ENCODE results near the gene S100A11.
A peak's percentile ranks its signal among the peaks of the same experiment; 100 is the strongest.

The S100A11 gene

DNA sequence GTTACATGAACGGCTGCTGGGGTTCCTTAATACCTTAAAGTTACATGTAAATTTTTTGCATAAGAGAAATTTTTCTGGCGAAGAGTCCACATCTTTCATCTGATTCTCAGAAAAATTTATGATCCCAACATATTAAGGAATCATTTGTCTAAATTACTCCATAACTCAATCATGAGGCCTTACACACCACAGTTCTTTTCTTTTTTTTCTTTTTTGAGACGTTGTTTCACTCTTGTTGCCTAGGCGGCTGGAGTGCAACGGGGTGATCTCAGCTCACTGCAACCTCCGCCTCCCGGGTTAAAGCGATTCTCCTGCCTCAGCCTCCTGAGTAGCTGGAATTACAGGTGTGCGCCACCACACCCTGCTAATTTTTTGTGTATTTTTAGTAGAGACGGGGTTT lies 2.1 kb upstream of the S100A11 start:
- DNase-seq = no peak

DNA sequence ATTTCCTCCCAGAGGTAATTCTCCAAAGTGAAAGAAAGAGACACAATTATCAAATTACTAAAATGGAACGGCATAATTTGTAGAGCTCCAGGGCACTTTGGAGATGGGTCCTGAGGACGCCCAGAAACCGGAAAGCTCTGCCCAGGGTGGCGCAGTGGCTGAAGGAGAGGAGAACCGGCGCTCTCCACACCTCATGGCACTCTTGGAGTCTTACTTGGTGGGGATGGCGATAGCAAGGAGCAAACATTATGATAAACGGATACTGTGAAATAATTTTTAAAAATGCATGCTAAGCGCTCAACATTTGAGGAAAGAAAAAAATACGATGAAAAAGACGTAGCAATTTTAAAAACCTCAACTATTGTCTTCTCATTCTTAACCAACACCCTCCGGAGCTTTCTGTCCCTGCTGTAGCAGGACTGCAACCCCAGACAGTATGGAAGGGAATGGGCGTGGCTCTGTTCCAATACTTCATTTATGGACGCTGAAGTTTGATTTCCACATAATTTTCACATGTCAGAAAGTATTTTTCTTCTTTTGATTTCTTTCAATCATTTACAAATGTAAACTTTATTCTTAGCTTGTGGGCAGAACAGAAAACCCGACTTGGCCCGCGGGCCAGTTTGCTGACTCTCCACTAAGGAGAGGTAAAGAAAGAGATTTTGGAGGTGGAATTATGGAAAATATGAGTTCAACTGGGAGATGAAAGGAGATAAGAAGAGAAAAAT lies 1.1 kb downstream of the S100A11 start:
- DNase-seq = no peak

DNA sequence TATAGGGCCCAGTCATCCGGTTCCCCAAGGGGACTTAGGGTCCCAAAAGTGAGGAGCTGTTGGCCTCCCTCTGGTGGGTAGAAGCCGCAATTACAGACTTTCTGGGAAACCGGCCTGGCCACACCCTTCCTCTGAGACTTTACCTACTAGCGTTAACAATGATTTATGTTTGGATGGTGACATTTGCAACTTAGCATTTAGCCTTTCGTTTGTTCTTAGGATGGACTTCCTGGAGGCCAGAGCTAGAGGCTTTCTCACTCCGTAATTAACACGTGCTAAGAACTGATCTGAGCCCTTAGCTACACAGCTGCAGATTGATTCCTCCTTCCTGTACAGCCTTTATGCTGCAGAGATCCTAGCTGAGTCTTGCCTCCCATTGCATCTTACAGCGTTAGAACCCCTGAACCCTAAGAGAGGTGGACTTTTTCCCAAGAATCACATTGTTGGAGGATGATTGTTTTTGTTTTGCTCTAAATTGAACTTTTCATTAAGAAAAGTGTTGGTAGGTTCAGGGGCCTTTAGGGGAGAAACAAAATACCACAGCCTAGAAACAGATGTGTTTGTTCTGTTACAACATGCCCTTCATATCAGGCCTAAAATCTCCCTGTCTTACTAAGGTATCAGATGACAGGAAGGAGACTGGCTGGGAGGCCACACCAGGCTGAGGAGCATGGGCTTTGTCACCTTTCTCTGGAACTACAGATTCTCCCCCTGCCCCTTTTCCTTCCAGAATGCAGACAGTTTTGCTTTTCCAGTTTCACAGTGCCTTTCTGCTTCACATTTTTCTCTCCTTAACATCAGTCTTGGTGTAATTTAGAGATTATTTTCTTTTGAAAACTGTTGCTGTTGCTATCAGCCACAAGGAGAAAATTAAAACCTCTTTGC lies 1.9 kb downstream of the S100A11 start:
- DNase-seq = peak; percentile 61

DNA sequence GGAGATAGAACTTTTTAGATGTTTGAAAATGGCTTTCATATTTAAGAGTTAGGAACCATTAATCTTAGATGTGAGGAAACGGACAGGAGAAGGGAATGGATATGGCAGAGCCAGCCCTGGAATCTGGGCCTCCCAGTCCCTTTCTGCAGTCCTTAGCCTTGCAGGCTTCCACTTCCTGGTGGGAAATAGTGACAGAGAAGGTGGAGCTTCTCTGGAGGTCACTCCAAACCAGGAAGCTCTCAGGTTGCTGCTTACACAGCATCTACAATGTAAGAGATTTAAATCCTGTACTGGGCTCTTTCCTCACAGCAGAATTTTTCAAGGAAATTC lies 2.5 kb downstream of the S100A11 start:
- no peak for DNase-seq

DNA sequence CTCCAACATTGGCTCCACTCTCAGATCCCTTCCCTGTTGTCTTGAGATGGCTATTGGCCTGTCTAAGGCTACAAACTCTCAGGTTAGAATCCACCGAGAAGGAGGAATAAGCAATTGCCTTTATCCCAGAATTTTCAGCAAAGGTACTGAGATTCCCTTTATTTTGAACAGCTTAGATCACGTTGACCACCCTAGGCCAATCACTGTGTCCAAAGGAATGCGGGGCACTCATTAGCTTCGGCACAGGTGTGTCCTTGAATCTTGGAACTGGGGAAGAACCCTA lies 6.9 kb downstream of the S100A11 start:
- DNase-seq = no peak

DNA sequence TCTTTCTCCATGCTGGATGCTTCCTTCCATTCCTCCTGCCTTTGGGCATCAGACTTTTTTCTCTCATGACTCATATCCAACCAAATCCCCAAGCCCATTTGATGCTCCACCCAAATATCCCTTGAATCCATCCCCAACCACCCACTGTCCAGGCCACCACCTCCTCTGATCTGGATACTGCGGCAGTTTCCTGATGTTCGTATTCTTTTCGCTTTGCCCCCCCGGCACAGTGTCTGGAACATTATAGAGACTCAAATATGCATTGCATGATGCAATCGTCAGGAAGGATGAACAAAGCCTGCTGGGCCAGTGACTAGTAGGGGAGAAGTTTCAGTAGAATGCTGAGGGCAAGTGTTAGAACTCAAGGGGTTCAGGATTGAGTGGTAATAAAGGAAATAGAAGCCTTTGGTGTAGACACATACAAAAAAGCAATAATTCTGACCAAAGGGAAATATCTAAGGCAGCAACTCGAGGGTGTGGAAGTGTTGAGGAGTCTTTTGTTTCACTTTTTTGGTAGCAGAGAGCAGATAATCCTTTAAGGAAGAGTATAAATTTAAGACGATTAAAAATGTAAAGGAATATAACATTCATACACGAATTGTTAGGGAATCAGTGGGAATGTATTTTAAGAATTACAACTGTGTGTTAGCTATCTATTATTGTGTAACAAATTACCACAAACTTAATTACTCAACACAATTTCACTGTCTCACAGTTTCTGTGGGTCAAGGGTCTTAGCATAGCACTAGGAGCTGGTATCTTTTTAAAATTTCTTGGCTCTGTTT lies 7.5 kb downstream of the S100A11 start:
- DNase-seq = no peak

DNA sequence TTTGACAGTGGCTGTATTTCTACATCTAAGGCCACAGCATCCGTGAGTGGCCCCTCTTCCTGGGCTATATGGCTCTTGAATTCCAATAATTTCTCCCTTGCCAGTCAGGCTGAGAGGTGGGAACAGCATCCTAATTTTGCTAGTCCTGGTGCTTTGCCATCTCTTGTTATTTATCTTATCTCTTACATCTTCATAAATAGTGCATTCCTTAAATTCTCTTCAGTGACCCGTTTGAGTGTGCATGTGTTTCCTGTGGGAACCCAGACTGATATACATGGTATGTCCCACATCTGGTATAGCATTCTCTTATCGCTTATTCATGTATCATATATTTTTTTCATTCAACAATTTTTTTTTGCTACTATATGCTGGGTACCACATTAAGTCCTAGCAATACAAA lies 9.9 kb downstream of the S100A11 start:
- no peak for DNase-seq

DNA sequence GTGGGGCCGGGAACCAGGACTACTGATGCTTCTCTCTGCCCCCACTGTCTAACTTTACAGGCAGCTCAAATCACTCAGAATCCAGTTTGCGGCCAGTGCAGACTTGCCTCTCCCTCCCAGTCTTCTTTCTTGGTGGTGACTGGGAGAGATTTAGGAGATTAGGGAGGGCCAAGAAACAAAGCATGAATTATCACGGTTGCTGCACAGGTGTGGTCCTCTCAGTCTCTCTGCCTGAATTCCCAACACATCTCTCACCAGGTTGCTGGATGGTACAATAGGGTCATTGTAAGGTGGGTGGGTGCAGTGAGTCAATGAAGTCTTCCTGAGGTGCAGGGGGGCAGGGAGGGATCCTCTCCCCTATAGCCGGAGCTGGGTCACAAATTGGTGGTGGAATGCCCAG lies 12.6 kb downstream of the S100A11 start:
- no peak for DNase-seq

DNA sequence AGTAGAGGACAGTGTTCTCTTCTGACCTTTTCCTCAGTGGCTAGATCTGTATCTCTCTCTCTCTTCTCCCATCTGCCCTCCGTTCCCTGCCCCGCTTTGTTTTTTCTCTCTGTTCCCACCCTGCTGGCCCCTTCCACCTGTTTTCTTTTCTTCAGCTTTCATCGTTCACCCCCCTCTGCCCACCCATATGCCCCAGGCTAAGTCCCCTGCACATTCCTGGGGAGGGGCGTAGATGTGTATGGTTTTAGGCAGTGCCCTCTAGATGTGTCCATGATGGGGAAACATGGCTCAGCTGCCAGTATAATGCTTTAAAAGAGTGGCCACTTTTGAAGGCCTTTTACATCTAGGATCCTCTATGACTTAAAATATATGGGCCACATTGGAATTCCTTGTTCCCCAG lies 13.6 kb downstream of the S100A11 start:
- no peak for DNase-seq

DNA sequence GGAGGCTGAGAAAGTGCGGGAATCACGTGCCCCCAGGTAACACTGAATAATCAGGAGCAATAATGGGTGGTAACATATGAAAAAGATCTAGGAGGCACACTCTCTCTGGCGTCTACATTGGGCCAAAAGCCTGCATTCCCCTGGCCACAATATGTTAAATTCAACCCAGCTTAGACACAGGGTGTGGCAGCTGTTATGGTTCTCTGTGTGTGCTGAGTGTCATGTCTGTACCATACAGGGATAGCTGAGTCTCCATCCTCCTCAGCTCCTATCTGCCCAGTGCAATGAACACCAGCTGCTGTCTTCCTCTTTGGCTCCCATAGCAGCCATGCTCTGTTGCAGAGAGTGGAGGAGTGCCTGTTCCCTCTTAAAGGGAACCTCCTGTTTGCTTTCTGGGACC lies 14.3 kb downstream of the S100A11 start:
- DNase-seq = no peak

DNA sequence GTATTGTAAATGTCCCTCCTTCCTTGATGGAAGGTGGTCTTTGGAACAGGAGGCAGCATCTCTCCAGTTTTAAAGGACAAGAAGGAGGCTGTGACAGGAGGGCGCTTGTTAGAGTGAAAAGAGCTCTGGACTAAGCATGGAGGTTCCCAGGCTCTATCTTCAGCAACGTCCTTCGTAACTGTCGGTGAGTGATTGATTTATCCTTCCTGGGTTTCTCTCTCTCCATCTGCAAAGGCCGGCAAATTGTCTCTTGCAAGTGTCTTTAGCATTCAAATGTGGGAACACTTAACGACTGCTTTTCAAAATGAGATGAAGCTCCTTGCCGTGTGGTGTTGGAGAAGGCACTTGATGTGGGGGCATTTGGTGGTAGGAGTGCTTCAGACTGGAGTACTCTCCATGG lies 15.2 kb downstream of the S100A11 start:
- no peak for DNase-seq

DNA sequence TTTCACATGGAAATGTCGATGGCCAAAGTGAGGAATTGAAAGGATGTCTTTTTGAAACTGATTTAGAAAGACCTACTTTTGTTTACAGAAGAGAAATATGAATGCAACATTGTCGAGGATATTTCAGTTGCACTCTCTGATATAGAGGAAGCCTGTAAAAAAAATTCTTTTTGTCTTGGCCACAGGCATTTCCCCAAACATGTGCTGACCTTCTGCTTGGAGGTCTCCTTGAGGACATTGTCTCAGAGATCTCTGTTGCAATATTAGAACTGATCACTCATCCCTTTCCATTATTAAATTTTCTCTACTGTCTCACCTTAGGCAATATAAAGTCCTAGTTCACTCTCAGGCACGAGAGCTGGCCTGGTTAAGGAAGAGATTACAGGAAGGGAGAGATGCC lies 16.0 kb downstream of the S100A11 start:
- no peak for DNase-seq

DNA sequence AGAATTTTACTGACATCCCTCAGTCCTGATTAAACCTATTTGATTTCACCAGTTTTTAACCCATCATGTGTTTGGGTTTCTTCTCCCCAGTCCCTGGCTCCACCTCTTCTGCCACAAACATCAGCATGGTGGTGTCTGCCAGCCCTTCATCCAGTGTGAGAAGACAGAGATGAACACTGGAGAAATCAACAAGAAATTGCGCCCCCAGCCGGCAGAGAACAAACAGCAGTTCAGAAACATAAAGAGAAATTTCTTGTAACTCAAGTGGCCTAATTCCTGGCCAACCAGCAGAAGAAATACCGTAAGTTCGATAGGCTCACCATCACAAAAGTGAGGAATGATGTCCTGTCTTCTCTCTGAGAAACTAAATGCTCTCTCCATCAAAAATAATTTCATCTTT lies 18.3 kb downstream of the S100A11 start:
- DNase-seq = no peak

DNA sequence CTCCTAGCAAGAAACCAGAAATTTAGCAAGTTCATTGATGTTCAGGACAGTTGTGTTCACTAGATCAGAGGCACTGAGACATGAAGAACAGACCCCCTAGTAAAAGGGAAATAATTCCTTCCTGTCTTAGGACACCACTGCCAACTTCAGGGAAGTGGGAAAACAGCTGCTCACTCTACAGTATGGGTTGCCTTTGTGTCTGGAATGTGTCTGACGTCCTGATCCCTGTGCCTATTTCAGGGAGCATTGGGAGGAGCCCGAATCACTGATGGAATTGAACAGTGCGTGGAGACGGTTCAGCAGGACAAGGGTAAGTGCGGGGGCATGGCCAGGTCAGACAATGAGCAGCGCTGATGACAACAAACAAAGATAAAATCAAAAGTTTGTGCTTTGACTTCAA lies 21.0 kb downstream of the S100A11 start:
- no peak for DNase-seq

DNA sequence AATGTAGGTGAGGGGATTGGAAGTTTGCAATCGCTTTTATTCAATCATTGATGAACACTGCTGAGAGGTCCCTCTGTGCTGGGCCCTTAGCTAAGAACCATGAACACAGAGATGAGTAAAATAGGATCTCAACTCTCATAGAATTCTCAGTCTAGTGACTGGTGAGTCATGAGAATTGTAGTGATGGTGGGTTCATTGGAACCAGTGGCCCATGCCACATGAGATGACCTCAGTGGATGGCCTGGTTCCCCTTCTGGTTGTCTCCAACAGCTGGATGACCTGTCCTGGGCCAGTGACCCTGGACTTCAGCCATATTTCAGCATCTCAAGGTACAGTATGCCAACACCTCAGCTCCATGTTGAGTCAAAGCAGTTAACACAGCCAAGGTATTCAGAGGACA lies 21.9 kb downstream of the S100A11 start:
- no peak for DNase-seq

DNA sequence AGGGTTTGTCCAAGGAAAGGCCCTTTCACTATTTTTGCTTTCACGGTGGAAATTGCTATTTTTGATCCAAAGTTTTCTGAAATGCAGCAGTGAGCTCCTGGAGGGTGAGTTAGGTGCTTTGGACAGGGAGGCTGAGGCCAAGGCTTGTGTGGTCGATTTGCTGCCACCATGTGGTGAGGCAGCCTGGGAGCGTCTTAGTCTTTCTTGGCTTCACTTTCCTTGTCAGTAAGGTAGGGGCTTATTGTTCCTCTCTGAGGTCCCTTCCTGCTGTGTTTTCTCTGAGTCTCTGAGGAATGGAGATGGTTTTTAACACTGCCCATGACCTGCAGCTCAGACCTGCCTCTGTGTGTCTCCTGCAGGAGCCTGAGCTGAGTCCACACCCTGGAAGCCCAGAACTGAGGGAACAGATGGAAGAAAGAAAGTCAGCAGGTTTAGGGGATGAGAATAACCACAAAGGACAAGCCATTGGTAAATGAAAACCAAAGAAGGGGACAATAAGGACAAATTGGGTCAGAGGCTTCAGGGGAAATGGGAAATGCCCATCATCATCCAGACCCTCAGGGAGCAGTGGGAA lies 23.1 kb downstream of the S100A11 start:
- DNase-seq = no peak

DNA sequence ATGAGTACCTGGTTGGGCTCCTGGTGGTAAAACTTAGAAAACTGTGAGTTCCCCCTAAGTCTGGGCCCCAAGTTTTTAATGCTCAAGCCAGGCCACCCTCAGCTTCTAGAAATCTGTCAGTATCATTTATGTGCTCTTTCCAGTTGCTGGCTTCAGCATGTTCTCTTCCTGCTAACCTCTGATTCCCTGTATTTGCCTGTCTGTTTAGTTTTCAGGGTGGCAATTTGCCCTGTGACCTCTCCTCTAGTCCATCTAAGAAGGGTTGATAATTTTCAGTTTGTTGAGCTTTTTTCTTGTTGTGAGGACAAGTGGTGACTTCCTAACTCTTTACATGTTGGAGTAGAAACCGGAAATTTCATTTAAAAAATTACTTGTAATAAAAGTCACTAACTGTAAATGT lies 27.1 kb downstream of the S100A11 start:
- no peak for DNase-seq

DNA sequence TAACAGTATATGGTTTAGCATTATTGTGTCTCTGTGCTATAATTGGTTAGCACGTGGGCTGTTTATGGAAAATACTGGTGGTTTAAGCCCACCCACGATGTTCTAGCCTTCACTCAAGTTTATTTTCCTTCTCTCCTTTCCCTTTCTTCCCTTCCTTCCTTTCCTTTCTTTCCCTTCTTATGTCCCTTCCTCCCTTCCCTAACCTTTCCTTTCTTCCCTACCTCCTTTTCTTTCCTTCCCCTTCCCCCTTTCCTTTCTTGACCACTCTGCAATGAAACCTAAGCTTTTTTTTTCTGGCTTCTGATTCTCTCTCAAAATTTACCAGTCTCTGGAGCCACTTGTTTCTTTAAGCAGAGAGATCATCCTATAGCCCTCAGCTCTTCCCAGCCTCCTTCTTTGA lies 29.8 kb downstream of the S100A11 start:
- no peak for DNase-seq

DNA sequence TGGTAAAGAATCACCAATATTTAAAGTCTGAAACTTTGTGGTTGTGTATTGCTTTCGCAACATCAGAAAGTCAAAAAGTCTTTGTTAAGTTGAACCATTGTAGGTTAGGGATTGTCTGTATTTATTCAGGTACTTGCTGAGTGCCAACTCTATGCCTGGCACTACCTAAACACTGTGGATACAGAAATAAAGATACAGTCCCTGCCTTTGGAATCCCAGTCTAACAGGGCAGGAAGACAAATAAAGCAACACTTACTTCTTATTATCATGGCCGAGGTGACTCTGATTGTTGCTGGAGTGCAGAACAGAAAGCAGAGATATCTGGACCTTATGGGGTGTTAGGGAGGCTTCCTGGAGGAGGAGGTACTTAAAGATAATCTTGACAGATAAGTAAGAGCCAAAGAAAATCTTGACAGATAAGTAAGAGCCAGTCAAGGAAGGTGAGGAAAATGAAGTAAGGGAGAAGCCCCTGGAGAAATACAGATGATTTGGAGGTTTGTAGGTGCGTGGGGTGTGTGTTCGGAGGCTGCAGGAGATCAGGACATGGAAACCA lies 31.4 kb downstream of the S100A11 start:
- DNase-seq = no peak

DNA sequence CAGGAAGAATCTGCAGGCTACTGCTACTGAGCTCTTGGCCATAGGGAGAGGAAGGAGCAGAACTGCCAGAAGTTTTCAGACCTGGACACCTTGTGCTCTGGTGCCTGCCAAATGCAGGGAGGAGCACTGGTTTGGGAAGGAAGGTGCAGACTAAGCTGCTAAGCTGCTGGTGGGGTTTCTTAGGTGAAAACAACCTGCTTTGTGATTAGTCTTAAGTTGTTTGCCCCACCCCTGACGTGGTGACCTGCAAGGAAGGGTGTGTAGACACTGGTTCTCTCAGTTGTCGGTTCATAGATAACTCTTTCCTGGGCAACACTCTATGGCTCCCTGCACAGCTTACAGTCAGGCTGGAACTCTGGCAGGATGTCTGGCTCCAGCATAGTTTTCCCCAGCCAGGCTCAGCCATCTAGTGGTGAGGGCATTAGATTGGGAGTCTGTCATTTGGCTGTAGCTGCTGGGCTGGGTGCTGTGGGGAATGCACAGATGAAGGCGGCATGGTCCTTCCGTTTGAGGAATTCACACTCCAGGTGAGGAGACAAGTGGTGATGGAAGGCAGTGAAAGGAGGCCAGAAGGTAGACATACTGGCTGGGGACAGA lies 32.9 kb downstream of the S100A11 start:
- DNase-seq = no peak

DNA sequence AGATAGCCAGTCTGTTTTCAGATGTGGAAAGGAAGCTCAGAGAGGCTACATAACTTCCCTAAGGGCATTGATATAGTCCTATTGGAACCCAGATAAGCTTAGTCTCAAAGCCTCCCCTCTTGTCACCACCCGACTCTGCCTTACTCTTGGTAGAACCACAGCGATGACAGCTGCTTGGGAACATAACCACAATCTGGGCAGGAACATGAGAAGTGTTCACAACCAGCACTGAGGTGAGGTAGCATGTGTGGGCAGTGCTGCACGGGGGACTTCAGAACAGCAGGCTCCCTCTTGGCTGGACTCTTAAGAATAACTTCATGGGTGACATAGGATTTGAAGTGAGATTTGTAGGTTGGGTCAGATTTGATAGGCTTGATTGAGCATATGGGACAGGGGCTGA lies 33.8 kb downstream of the S100A11 start:
- DNase-seq = no peak

DNA sequence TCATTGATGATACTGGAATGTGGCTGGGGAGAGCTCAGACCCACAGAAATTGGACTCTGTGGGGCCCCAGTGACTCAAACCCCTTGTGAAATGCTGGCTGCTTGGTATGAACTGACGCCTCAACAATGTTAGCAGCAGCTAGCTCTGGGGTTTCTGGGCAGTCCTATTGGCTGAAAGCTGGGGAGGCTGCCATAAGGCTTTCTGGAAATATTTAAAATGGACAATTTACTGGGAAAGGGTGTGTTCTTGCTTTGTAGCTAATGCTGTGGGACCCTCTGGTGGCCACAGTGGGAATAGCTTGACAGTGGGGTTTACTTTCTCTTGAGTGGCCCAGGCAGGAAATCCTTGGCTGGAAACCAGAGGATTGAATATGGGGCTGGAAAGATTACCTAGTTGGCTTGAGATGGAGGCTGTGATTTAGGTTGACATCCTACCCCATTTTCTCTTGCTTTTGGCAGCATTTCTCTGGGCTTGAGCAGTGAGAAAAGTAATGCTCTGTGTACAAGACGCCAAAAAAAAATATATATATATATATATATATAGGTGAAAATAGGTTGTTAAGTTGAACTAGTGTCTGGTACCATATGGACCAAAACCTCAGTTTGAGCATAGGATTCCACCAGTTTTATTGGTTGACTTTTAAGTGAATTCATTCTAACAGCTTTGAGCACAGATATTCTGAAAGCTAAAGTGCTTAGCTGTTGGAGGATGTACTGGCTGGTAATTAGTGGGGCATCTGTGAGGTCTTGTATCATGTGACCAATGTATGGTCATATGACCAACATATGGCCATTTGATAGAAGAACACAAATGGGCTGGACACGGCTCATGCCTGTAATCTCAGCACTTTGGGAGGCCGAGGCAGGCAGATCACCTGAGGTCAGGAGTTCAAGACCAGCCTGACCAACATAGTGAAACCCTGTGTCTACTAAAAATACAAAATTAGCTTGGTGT lies 34.9 kb downstream of the S100A11 start:
- peak; percentile 89 for DNase-seq

Data from right forelimb (tissue), 1 donor.